Endothelial cell of umbilical vein (primary cell): ENCODE data around the gene NETO1. TPM values are rescaled to one million over a fixed set of nuclear protein-coding genes. Genes with fewer than 3 reads are reported as not detected.

Experiments used
- BruUV-seq: library from RNA; stranded (reverse); fragments of 400-500 nt; replicated peaks from 2 replicates; lab custom pipeline; 2021; lab: Mats Ljungman, UMichigan
- CTCF ChIA-PET: fragments of 300-600, 350-600 bp; sonication (Branson Sonifier 250); formaldehyde crosslinking; loops from one replicate; lab custom pipeline; 2021; ENCODE audit warnings: antibody characterized with exemption, inconsistent platforms; lab: Charles Lee
- POLR2A ChIA-PET: fragments of 300-600, 350-600 bp; sonication (Branson Sonifier 250); formaldehyde crosslinking; loops from one replicate; lab custom pipeline; 2021; ENCODE audit warnings: antibody characterized with exemption, inconsistent platforms; lab: Charles Lee
- DNase-seq: peaks from one replicate; pipeline ENCODE4 v3.0.0-alpha.2; 2011; ENCODE audit warnings: low read depth, low spot score
- FAIRE-seq: peaks from 2 replicates; lab custom pipeline; 2011; peaks lifted over from hg19 to GRCh38; lab: Jason Lieb, UNC
- H2AFZ ChIP-seq: 2 replicates; pipeline ENCODE4 v1.6.0; 2012; ENCODE audit warnings: low read depth, low read length, control low read depth, inconsistent platforms
- H3K27ac ChIP-seq: 2 replicates; pipeline ENCODE4 v1.5.1; 2011; ENCODE audit warnings: low read depth, mild to moderate bottlenecking, control low read depth, low read length, moderate library complexity; ENCODE audit not compliant: insufficient read depth
- H3K27me3 ChIP-seq, 2 experiments: 2 replicates each; pipeline versions ENCODE4 v1.6.0 to v1.6.1; 2011; ENCODE audit warnings: low read length in 2 of 2, mixed read lengths in 1 of 2; ENCODE audit not compliant: control insufficient read depth in 2 of 2, insufficient read depth in 2 of 2
- H3K36me3 ChIP-seq, 2 experiments: 2 replicates in 1 of 2; 3 replicates in 1 of 2; pipeline ENCODE4 v1.5.1; 2011; ENCODE audit warnings: low read length in 2 of 2, mild to moderate bottlenecking in 1 of 2, moderate library complexity in 1 of 2; ENCODE audit not compliant: control insufficient read depth in 2 of 2, insufficient read depth in 2 of 2; ENCODE audit errors: extremely low read depth in 1 of 2
- H3K4me1 ChIP-seq: 3 replicates; pipeline ENCODE4 v1.5.1; 2011; ENCODE audit warnings: mild to moderate bottlenecking, low read length; ENCODE audit not compliant: control insufficient read depth, insufficient read depth; ENCODE audit errors: extremely low read depth
- H3K4me2 ChIP-seq: 2 replicates; pipeline ENCODE4 v1.6.1; 2011; ENCODE audit warnings: low read length, control low read depth, mixed read lengths; ENCODE audit not compliant: insufficient read depth
- H3K4me3 ChIP-seq, 3 experiments: fragments of 200-600 bp in 1 of 3; sonication (generic), shearing (Covaris generic) in 1 of 3; replicated peaks in 1 of 3; 2 replicates each; pipeline ENCODE4 v1.5.1; 2011 to 2016; ENCODE audit warnings: control low read depth in 3 of 3, low read length in 3 of 3, mild to moderate bottlenecking in 2 of 3, inconsistent platforms in 1 of 3, low read depth in 1 of 3, moderate library complexity in 1 of 3; ENCODE audit not compliant: insufficient read depth in 1 of 3
- H3K79me2 ChIP-seq: 2 replicates; pipeline ENCODE4 v1.6.0; 2012; ENCODE audit warnings: low read length, inconsistent platforms; ENCODE audit not compliant: control insufficient read depth, insufficient read depth
- H3K9ac ChIP-seq: replicated peaks from 2 replicates; pipeline ENCODE3; 2011; ENCODE audit warnings: low read length, control low read depth; ENCODE audit not compliant: insufficient read depth; ENCODE audit errors: extremely low read depth
- H3K9me1 ChIP-seq: replicated peaks from 3 replicates; pipeline ENCODE4 v1.6.0; 2011; ENCODE audit warnings: mild to moderate bottlenecking, low read length; ENCODE audit not compliant: control insufficient read depth, insufficient read depth; ENCODE audit errors: extremely low read depth
- H3K9me3 ChIP-seq: replicated peaks from 2 replicates; pipeline ENCODE4 v1.5.1; 2012; ENCODE audit warnings: low read length, inconsistent platforms; ENCODE audit not compliant: control insufficient read depth, insufficient read depth
- H4K20me1 ChIP-seq: replicated peaks from 2 replicates; pipeline ENCODE3; 2011; ENCODE audit warnings: mild to moderate bottlenecking, low read length; ENCODE audit not compliant: control insufficient read depth, insufficient read depth; ENCODE audit errors: extremely low read depth
- CTCF ChIP-seq, 2 donors: IDR thresholded peaks; 1 replicate in 1 of 2; 2 replicates in 1 of 2; pipeline ENCODE4 v1.5.1; 2011; ENCODE audit warnings: low read length in 2 of 2, mild to moderate bottlenecking in 2 of 2, moderate library complexity in 2 of 2, control low read depth in 1 of 2, inconsistent platforms in 1 of 2, low read depth in 1 of 2; ENCODE audit not compliant: insufficient read depth in 1 of 2; ENCODE audit errors: extremely low read depth in 1 of 2
- EZH2 ChIP-seq: IDR thresholded peaks from 2 replicates; pipeline ENCODE4 v1.6.1; 2012; ENCODE audit warnings: borderline replicate concordance, low read depth, mild to moderate bottlenecking, moderate library complexity, low read length, inconsistent platforms; ENCODE audit not compliant: severe bottlenecking
- FOS ChIP-seq: IDR thresholded peaks from 2 replicates; pipeline ENCODE4 v1.6.1; 2011; ENCODE audit warnings: mild to moderate bottlenecking, low read length, moderate library complexity, borderline replicate concordance; ENCODE audit not compliant: insufficient read depth
- GATA2 ChIP-seq: IDR thresholded peaks from 2 replicates; pipeline ENCODE4 v1.7.0; 2011; ENCODE audit warnings: low read depth, mild to moderate bottlenecking, moderate library complexity, mixed read lengths, low read length; ENCODE audit not compliant: insufficient read length, insufficient read depth
- JUN ChIP-seq: IDR thresholded peaks from 2 replicates; pipeline ENCODE4 v1.6.1; 2011; ENCODE audit warnings: borderline replicate concordance, low read depth; ENCODE audit not compliant: insufficient read length, insufficient read depth
- MAX ChIP-seq: IDR thresholded peaks from 2 replicates; pipeline ENCODE4 v1.6.1; 2011; ENCODE audit not compliant: insufficient read depth, insufficient read length
- MYC ChIP-seq: IDR thresholded peaks from one replicate; pipeline ENCODE4 v1.6.1; 2011; ENCODE audit warnings: mild to moderate bottlenecking, low read depth, low read length
- POLR2A ChIP-seq: IDR thresholded peaks from 2 replicates; pipeline ENCODE4 v1.6.1; 2012; ENCODE audit warnings: low read depth, mild to moderate bottlenecking, control low read depth, low read length
- POLR2AphosphoS5 ChIP-seq: IDR thresholded peaks from 2 replicates; pipeline ENCODE4 v1.6.1; 2012; ENCODE audit warnings: low read depth, mild to moderate bottlenecking, control low read depth, low read length, moderate library complexity; ENCODE audit not compliant: insufficient read depth
- dilution Hi-C: fragments of 300-500 bp; cut with MboI; formaldehyde crosslinking; loops from one replicate; pipeline ENCODE4 v1.15.0; 2019; ENCODE audit warnings: low sequenced_read_pairs; ENCODE audit not compliant: extremely low pct_ligation_motif_present
- intact Hi-C: fragments of 100-400 bp; cut with micrococcal nuclease; formaldehyde crosslinking; loops from one replicate; pipeline ENCODE4 v1.10.0; 2022
- polyA plus RNA-seq, 4 experiments: library from polyadenylated mRNA; depleted of rRNA in 3 of 4; stranded (reverse) in 3 of 4; unstranded in 1 of 4; fragments of >200 nt; gene quantifications; 2 replicates each; pipeline versions ENCODE4 v1.2.1 to v1.2.3, GENCODE V29; 2011 to 2012; ENCODE audit warnings: missing spikeins in 1 of 4
- total RNA-seq: library from RNA; stranded (reverse); gene quantifications from 2 replicates; pipeline ENCODE4 v1.2.3, GENCODE V29; 2021

Gene NETO1
- total and polyA plus RNA-seq, 2 donors (not counting 3 experiments of a cell fraction or from before 2014, with no cell fraction given) = not detected

GRCh38 chr18:72868585-72869225, 918 bp upstream of the NETO1 start:
- DNase-seq (no peak), FAIRE-seq (no peak)
- dilution Hi-C loops (no loop called here), intact Hi-C loops (no loop called here)
- no peaks in the 10 kb centered on the region for H3K9me3 ChIP-seq
- TF ChIP-seq GATA2 = no peak
- no peak for TF ChIP-seq JUN
- TF ChIP-seq MAX = no peak
- no peak for TF ChIP-seq MYC
- TF ChIP-seq CTCF (IDR thresholded peaks at IDR 0.05; ENCODE audit: extremely low read depth in 1 of 2, insufficient read depth in 1 of 2, low read depth in 1 of 2, low read length in 2 of 2) = no peak
- TF ChIP-seq POLR2AphosphoS5 = no peak
- no peak for TF ChIP-seq FOS
- no peak for TF ChIP-seq EZH2
- TF ChIP-seq POLR2A = no peak
- H3K4me1 ChIP-seq = no peaks in the 10 kb centered on the region
- no TSS peak for BruUV-seq
- no peaks in the 10 kb centered on the region for H3K79me2 ChIP-seq
- no peaks in the 10 kb centered on the region for H3K9me1 ChIP-seq
- no peaks in the 10 kb centered on the region for H3K36me3 ChIP-seq
- ChIA-PET POLR2A (no interaction called here), CTCF (no interaction called here)
- no peaks in the 10 kb centered on the region for H4K20me1 ChIP-seq
- H3K27me3 ChIP-seq = peaks cover 0 to 2% of the 10 kb centered on the region in 2 experiments
- H3K27ac ChIP-seq = no peak overlapping the region
- no peak overlapping the region for H2AFZ ChIP-seq
- no peak overlapping the region for H3K4me2 ChIP-seq
- no peak overlapping the region for H3K9ac ChIP-seq
- H3K4me3 ChIP-seq = no peak overlapping the region
